ENCODE results near the gene CALML5.
"Not testable (repeated sequence)": the region's sequence is repeated elsewhere in the genome, so short reads cannot be mapped to it uniquely, and the experiment has no call there.

Gene CALML5

DNA sequence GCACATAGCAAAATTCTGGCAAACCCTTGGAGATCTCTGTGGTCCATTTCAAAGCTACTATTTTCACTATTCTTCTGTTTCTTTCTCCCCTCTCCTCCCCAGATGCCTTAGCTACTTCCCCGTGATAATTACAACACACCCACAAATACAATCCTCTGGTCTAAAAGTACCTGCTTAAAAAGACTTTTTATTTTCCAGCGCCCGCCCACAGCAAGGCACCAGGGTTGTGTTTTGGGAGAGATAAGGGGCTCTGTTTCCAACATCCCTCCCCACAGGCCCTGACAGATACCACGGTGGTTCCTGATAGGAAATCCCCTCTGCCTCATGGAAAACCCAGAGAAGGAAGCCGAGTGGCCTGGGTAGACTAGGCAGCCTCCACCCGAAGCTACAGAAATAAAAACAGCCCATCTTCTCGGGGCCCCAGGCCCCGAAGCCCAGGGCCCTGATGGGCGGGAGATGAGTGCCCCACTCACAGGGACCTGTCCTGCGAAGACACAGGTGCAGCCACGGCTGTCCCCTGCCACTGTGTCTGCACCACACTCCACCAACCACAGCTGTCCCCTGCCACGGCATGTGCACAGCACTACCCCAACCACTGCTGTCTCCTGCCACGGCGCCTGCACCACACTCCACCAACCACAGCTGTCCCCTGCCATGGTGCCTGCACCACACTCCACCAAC, 19.7 kb downstream of the CALML5 start:
- no peak for DNase-seq

DNA sequence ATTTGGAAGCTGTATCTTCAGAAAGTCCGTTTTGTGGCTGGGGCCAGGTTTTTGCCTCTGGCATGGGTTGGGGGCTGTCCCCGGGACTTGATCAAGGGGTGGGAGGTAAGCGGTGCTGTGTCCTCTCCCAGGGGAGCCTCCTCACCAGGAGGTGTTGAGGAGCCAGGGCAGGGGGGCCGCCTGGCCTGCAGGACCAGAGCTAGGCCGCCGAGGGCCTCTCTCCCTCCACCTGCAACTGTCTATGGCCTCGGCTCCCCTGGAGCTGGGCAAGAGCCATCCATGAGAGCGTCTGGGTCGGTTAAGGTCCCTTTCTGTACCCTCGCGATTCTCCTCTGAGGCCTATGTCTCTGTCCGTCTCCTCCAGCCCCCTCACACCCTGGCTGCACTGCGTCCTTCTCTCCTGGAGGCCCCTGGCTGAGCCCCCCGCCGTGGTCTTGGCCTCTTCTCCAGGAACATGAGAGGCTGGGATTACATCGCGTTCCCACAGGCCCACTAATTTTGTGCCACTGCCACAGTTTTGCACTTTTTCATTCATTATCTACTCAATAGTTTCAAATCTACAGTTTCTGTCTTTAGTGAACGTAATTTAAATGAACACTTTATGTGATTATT, 20.6 kb downstream of the CALML5 start:
- DNase-seq: no peak

DNA sequence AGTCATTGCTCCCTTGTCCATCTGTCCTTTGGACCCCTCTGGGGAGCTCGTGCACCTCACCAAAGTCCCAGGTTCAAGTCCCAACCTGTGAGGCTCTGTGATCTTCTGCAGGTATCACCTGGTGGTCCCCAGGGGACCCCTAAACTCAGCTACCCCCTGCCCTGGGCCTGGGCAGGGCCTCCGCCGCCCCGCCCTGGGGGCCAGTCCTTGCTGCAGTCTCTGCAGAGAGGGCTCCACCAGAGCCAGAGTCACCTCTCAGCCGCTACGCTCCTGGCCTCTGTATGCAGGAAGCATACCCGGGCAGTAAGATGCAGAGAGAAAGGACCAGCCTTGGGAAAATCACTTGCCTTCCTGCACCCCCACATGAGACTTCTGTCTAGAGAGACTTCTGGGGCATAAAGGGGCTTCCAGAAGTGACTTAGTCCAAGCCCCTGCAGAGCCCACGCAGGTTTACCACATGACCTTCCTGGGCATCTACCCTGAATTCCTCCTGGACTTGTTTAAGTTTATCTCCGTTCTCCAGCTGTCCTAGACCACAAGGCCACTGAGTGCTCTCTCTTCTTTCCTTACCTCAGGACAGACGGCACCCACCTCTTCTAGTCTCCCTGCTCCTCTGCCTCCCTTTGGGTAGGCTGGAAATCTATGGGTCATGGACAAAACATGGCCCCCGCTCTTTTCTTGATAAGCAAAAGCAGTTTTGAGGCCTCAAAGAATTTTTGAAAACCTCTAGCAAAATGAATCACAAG, 21.2 kb downstream of the CALML5 start:
- no peak for DNase-seq

DNA sequence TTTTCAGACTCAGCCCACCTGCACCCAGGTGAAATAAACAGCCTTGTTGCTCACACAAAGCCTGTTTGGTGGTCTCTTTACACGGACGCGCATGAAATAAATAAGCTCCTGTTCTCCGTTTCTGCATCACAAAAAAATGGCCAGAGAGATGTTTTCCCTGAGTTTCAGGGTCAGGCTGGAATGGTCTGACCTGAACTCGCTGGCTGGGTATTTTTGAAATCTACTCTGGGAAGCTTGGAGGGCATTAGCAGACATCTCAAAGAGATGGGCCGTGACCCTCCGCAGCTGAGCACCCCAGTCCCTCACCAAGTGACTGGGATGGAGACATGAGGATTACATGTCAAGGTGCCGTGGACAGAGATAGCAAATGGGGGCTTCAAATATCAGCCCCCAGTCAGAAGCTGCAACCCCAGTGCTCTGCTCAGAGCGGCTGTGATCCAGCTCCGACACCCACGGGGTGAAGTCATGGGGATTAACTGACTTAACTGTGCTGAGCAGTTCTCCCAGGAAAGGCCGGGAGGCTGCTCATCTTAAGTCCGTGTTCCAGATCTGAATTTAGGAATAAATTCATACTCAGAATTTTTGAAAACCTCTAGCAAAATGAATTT, 22.3 kb downstream of the CALML5 start:
- no peak for DNase-seq

DNA sequence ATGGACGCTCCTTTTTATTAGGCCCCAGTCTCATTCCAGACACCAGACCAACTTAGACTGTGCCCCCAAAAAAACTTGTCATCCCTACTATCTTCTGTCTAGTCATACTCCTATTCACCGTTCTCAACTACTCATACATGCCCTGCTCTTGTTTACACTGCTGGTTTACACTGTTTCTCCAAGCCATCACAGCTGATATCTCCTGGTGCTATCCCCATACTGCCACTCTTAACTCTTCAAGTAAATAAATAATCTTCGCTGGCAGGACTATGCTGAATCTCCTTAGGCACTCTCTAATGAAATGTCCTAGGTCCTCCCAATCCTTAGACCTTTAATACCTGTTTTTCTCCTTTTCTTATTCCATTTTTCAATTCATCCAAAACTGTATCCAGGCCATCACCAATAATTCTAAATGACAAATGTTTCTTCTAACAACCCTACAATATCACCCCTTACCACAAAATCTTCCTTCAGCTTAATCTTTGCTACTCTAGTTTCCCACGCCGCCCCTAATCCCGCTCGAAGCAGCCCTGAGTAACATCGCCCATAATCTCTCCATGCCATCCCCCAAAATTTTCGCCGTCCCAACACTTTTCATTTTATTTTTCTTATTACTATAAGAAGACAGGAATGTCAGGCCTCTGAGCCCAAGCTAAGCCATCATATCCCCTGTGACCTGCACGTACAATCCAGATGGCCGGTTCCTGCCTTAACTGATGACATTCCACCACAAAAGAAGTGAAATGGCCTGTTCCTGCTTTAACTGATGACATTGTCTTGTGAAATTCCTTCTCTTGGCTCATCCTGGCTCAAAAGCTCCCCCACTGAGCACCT, 23.2 kb downstream of the CALML5 start:
- not testable (repeated sequence) for DNase-seq

DNA sequence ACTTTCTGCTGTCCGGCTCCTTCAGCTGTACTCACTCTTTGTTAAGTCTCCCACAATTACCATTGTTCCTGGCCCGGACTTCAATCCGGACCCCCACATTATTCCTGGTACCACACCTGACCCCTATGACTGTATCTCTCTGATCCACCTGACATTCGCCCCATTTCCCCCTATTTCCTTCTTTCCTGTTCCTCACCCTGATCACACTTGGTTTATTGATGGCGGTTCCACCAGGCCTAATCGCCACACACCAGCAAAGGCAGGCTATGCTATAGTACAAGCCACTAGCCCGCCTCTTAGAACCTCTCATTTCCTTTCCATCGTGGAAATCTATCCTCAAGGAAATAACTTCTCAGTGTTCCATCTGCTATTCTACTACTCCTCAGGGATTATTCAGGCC, 24.3 kb downstream of the CALML5 start:
- not testable (repeated sequence) for DNase-seq

DNA sequence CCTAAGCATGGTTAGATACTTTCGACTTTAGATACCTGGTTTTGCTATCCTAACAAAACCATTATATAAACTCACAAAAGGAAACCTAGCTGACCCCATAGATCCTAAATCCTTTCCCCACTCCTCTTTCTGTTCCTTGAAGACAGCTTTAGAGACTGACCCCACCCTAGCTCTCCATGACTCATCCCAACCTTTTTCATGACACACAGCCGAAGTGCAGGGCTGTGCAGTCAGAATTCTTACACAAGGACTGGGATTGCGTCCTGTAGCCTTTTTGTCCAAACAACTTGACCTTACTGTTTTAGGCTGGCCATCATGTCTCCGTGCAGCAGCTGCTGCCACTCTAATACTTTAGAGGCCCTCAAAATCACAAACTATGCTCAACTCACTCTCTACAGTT, 24.7 kb downstream of the CALML5 start:
- DNase-seq: not testable (repeated sequence)

DNA sequence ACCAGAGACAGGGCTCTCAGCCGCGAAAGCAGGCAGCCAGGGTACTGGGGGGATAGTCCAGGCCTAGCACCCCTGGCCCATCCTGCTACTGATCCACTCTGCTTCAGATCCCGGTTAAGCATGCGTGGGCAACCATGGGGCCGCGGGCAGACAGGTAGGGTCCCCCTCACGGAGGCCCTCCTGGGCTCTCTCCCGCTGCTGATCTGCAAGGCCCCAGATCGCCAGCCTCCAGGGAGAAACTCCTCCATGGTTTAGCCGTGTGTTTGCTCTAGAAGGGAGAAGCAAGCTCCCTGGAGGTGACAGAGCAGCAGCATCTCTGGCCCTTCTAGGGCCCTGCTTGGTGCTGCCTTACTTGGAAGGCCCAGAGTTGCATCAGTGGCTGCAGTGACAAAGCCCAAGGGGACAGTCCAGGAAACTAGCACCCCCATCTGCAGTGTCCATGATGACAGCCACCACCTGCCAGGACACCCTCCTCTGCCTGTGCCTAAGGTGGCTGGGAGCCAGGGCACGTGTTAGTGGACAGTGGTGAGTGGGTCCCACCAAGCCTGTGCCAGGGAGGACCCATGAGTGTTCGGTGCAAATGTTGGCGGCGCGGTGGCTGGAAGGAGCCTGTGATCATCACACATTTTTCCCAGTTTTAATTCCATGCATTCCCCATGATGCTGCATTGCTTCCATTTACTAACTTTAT, 29.2 kb downstream of the CALML5 start:
- no peak for DNase-seq

DNA sequence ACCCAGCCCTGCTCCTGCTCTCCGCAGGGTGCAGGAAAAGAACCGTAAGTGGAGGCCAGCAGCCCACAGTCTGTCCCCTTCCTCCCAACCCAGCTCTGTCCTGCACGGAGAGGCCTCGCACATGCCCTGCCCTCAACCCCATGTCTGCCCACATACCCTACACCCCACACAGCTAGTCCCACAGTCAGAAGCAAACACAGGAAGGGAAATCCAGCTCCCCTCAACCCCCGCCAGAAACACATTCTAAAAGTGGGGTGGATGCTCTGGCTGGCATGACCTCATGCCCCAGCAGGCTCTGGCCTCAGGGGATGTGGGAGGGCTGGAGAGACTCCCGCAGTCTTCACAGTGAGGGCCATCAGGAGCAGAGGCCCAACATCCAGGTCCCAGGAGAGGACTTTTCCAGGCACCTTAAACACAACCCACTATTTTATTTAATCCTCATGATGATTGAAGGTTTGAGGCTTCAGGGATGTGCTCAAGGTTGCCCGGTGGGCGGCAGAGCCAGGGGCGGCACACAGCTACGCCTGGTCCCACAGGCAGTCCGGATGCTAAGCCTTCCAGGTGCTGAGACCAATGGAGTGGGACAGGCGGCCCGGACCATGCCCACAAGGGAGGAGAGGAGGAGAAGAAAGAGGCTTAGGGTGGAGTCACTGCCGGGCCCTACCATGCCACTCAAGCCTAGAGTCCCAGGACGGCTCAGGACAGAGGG, 29.9 kb downstream of the CALML5 start:
- DNase-seq: no peak

DNA sequence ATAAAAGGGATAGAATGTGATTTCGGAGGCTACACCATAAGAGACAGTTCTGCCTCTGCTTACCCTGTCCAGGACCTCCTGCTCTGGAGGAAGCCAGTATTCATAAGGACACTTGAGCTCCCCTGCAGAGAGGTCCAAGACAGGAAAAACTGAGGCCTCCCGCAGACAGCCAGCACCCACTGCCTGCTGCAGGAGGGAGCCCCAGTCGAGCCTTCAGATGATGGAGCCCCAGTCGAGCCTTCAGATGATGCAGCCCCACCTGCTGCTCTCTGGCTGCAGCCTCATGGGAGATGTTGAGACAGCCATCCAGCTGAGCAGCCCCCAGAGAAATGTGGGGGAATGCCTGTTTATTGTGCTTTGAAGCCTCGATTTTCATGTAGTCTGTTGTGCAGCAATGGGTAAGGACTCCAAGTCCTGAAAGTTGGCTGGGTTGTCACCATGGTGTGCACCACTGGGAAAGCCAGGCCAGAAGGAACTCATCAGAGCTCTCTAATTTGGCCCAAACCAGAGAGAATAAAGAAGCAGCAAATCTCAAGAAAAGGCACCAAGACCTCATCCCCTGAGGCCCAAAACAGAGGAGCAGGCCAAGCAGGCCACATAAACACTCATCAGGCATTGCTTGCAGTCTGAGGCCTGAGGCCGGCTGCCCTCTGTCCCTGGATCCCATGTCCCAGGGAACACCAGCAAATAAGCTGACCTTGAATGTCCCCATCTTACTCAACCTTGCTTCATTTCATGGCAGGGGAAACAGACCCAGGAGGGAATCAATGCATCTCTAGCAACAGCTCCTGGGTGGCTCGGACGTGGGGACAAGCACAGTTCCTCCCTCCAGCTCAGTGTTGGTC, 30.9 kb downstream of the CALML5 start:
- DNase-seq: no peak

DNA sequence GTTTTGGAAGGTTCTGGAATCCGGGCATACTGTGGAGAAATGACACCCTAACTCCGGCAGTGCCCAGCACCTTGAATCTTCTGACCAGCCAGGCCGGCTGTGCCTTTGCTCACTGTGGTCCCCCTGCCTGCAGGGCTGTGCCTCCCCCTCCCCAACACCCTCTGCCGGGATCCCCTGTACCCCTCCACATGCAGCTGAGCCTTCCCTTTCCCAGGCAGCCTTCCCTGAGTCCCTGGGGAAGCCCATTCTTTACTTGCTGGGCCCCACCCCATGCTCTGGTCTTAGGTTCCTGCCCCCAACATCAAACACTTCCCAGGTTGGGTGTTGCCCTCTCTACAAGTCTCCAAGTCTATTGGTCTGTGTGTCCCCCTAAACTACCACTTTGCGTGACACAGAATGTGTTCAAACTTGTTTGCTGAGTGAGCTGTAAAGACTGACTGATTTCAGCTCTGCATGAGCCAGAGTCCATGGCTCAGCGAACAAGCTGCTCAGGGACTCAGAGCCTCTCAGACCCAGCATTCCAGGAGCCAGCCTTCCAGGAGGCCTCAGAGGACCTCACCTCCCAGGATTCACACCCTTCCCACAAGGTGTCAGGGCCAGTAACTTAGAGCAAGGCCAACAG, 31.6 kb downstream of the CALML5 start:
- DNase-seq: no peak

DNA sequence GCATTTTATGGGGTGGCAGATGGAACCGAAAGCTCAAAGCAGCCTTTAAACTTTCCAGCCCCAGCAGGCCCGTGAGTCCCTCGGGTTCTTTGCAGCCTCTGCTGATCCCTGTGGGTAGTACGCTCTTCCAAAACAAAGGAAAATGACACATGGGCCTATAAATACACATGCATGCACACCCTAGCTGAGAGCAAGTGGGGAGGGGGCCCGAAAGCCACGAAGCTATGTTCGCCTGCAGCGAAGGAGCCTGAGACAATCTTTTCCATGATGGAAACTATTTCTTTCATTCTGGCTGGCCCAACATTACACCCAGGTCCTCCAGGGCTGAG, 32.2 kb downstream of the CALML5 start:
- DNase-seq: no peak

DNA sequence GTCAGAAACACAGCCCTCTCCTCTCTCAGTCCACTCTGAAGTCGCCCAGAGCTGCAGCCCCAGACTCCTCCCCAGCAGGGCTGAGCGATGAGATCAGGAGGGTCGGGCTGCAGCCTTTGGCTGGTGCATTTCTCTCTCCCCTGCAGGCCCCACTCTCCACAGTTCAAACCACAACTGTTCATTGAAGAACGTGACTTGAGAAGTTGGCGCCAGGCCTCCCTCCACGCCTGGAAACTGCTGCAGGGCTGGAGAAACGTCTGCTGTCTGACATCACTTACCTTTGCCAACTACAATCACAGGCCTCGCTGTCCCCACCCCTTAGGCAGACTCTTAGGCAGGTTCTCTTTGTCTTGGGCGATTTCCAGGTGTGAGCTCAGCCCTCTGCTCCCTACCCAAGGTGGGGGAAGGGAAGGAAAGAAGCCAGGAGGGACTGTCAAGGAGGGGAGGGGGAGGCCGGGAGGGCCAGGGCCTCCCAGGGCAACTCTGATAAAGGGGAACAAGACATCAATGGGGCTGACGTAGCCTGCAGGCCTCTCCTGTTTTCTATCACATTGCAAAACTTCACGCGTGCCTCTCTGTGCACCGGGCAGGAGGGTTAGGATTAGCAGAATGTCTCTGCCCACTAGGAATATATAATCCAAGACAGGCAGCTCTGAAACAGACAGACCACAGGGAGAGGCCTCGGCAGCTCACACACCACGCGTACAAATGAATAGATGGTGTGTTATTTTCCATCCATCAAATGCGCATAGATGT, 32.7 kb downstream of the CALML5 start:
- DNase-seq: no peak

DNA sequence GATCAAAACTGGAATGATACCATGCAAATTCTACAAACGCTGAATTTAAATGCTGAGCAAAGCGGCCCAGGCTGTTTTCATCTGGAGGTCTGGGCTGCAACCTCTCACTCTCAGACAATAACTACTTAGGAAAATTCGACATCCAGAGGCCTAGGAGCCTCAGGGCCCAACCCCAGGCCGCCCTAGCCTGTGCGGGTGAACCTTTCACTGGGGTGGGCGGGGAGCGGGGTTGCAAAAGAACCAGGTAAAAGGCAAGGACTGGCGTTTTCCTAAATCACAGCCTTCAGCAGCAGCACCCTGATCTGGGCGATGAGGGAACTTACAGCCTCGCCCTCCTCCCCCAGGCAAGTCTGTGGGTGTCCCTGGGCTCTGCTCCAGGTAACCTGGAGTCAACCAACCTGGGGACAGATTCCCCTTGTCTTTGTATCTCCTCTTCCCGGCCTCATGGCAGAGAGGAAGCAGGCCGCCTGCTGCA, 33.4 kb downstream of the CALML5 start:
- DNase-seq: no peak

DNA sequence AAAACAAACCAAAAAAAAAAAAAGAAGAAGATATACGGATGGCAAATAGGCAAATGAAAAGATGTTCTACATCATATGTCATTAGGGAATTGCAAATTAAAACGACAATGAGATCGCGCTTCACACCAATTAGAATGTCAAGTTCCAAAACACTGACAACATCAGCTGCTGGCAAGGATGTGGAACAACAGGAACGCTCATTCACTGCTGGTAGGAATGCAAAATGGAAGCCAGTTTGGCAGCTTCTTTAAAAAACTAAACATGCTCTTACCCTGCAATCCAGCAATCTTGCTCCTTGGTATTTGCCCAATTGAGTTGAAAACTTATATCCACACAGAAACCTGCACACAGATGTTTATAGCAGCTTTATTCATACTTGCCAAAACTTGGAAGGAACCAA, 34.8 kb downstream of the CALML5 start:
- DNase-seq: no peak

DNA sequence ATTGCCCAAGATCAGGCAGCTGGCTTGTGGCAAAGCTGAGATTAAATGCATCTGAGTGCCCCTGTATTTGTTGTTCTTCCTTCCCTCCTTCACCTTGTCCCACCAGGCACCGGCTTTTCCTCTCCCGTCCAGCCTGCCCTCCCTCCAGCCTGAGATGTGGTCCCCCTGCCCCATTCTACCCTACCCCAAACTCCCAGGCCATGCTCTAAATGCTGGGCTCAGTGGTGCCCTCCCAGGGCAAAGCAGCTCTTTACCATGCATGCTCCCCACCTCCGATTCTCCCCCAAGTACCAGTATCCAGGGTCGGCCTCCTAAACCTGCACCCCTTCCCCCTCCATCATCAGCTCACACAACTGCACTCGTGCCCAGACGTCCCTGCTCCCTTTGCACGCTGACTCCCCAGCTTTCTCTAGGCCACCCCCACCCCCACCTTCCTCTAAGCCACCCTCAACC, 36.5 kb downstream of the CALML5 start:
- no peak for DNase-seq

DNA sequence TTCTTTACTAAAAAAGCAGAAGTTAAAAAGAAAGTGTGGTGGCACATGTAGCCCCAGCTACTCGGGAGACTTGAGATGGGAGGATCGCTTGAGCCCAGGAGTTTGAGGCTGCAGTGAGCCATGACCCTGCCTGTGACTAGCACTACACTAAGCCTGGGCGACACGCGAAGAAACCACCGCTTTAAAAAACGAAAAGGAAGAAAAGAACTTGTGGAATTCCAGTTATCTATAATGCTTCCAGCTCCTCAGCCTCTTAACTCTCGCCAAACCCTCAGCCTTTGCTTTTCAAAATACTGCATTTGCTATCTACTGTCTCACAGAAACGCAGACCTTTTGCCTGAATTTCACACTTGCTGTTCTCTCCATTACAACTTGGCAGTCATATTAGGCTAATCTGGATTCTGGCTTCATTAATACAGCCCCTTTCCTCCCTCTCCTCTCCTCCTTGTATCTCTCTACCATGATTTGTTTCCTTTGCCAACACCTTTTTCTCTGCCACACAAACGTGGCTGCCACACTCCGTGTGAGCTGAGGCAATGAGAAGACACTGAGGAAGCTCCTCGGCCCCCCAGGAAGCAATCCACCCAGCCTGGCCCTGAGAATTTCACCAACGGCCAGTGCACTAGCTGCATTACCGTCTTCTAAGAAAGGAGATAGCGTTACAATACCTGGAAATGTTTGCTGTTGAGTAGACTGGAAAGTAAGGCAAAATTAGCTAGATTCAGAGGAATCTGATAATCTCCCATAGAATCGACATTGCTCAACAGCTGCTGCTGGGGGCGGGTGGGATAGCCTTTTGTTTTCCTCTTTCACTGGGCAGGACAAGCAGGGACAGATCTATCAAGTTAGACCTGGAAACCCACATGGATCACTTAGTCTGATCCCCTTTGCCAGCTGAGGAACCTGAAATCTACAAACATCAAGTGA, 37.2 kb downstream of the CALML5 start:
- DNase-seq: no peak

DNA sequence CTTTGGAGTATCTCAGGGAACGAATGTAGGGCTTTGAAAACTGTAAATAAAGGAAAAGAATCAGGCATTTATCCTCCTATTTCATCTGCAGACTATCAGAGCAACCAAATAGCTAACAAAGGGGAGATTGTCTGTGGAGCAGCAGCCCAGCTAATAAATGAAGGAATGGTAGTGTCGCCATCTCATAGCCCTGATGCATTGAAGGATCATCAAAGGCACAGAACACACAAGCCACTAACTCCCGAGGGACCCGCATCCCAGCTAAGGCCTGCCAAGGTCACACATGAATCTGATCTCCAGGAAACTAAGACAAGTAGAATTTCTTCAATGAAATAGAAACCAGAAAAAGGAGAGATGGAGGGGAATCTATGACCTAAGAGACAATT, 38.2 kb downstream of the CALML5 start:
- no peak for DNase-seq
